ENCODE results near the gene E2F7.

Gene E2F7

GRCh38 chr12:77070382-77070781, 5.0 kb upstream of the E2F7 start:
- DNase-seq = no peak

GRCh38 chr12:77064896-77065360, 441 bp downstream of the E2F7 start:
- peak in 1 of 58 donors; percentile 31 for DNase-seq

- DNase-seq = no peak
Measured at GRCh38 chr12:77062846-77063461, 2.4 kb downstream of the E2F7 start.

- DNase-seq = no peak
Measured at GRCh38 chr12:77062396-77062795, 3.0 kb downstream of the E2F7 start.

GRCh38 chr12:77060883-77061240, 4.5 kb downstream of the E2F7 start:
- no peak for DNase-seq

DNA sequence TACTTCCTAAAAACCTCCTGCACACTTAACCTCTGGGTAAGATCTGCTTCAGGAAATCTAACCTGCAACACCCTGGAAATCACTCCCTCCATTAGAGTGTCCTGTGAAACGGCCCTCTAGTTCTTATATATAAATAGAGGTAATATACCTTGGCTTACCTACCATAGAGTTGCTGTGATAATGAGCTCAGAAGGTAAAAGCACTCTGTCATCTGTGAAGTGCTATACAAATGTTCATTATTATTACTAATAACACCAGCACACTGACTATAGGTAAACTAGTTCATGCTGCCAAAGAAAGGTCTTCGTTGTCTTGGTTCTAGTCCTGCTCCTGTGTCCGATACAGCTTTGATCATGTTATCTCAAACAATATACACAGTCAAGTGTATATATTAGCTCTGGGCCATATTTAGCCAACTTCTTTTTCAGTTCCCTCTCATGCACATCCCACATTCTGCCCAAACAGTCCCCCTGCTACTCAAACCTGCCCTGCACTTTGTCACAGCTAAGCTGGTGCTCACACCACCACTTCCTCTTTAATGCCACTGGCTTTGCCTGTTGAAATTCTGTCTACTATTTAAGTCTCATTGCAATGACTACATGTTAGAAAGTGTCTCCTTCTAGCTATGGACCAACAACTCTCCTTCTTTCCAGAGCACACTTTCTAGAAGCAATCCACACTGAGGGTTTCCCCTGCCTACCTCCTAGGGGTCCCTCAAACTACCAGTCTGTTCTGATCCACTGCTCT, 5.1 kb downstream of the E2F7 start:
- DNase-seq = no peak

GRCh38 chr12:77058740-77059139, 6.6 kb downstream of the E2F7 start:
- no peak for DNase-seq

- DNase-seq = no peak
Measured at GRCh38 chr12:77054851-77055250, 10.5 kb downstream of the E2F7 start.

GRCh38 chr12:77053259-77053658, 12.1 kb downstream of the E2F7 start:
- DNase-seq = no peak

DNA sequence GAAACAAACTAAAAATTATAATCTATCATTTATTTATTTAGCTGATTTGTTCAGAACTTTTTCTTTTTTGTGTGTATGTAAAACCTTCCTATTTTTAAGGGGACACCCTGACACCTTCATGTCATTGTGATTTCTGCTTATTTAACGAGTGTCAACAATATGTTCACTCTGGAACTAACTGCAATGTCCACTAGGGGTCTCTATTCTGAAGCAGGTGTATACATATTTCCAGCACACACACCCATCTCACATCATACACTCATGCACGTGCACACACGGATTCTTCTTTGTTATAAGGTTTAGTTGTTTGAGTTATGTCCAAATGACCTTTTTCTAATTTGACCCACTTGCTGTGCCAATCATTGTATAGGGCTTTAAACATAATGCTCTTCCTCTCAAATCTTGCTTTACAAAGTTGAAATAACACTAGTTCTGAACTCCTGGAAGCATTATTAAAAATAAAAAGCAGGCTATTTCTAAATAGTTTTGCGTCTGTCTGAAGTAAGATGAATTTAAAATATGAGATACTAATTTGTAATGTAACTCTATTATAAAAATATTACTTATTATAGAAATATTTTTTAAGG, 15.5 kb downstream of the E2F7 start:
- DNase-seq = peak in 2 of 58 donors; percentile 6 to 9

DNA sequence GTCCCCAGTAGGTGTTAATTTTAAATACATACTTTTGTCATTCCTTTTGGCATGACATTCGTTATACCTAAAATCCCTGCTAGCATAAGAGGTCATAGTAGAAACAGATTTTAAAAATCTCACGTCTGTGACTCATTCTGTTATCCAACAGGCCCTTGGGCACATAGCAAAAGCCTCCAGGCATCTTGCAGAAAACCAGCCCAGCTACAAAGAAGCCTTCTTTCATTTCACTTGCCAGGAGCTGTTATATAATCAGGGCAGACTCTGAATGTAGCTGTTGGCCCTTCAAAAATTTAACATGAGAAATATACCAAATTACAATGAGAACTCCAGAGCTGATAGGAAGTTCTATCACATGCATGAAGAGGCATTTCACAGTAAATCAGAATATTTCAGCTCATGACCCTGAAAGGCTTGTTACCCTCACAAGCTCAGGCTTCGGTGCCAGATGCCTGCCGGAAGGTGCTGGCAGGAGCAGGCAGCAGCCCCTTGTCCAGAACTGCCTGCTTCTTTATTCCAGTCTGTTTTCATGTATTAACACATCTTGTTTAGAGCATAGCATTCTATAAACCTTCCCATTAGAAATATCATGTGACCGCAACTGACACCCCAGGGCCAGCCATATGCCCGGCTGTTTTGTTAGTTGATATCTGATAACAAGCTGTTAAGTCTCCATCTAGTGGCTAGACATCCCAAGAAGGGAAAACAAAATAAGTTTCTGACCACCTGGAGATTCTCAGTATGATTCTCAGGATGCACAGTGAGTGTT, 17.8 kb downstream of the E2F7 start:
- peak in 4 of 58 donors; percentile 3 to 47 (median 24) for DNase-seq

GRCh38 chr12:77046468-77046867, 18.9 kb downstream of the E2F7 start:
- no peak for DNase-seq

DNA sequence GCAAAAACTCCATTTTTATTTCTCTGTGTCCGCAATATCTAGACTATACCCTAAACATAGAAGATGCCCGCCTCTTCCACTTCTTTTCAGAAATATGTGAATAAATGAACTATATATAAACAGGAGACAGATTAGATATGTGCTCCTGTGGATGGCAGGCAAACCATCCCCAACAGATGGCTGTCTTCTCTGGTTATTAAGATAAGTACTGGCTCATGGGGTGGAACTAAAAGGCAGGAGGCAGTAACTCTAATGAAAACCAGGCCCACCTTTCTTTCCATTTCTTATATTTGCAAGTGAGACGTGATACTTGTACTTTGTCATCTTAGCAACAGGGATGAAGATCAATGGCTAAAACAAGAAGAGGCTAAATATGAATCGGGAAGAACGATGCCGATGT, 20.2 kb downstream of the E2F7 start:
- DNase-seq = no peak

GRCh38 chr12:77044721-77045120, 20.6 kb downstream of the E2F7 start:
- peak in 1 of 58 donors; percentile 19 for DNase-seq

DNA sequence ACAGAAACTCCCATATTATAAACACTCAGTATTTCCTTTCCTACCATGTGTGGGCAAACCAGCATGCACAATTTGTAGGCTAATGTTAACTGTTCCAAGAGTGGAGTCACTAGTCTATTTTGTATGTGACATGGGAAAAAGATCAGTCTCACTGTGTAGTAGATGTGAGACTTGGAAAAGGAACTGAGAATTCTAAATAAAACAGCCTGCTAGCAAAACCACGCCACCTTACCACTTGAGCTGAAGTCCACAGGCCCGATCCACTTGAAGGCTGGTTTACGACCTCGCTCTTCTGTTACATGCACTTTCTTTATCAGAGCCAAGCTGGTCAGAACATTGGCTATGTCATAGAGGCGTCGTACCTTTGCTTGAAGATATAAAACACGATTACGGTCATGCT, 22.5 kb downstream of the E2F7 start:
- DNase-seq = no peak

GRCh38 chr12:77040231-77040630, 25.1 kb downstream of the E2F7 start:
- DNase-seq = peak in 1 of 58 donors; percentile 19

GRCh38 chr12:77035226-77035625, 30.1 kb downstream of the E2F7 start:
- no peak for DNase-seq

- peak in 5 of 58 donors; percentile 8 to 59 (median 18) for DNase-seq
Measured at GRCh38 chr12:77033658-77034536, 31.5 kb downstream of the E2F7 start.

GRCh38 chr12:77032406-77032805, 33.0 kb downstream of the E2F7 start:
- DNase-seq = no peak

DNA sequence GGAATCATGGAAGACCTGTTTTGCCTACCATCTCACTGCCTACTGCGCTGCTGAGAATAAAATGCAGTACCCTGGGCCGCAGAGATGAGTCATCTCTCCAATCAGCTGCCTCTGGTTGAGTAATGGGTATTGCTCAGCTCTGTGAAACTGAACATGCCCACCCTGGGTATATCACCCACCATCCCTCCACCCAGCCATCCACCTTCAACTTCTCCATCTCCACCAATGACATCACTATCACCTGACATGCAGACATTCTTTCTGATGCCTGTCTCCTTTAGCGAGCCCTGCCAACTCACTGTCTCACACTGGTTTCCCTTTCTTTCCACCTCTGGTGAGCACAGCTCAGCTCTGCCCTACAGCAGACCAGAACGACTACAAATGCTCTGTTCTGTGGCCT, 33.6 kb downstream of the E2F7 start:
- DNase-seq = peak in 3 of 58 donors; percentile 16 to 34 (median 29)

Data from anterior cingulate cortex (tissue), 58 donors.